Fibroblast of skin of right biceps (primary cell): ENCODE data around the gene GRM3.

ENCODE experiments used
- DNase-seq: peaks from one replicate; pipeline ENCODE4 v3.0.0-alpha.2; 2013

GRM3 gene

DNA sequence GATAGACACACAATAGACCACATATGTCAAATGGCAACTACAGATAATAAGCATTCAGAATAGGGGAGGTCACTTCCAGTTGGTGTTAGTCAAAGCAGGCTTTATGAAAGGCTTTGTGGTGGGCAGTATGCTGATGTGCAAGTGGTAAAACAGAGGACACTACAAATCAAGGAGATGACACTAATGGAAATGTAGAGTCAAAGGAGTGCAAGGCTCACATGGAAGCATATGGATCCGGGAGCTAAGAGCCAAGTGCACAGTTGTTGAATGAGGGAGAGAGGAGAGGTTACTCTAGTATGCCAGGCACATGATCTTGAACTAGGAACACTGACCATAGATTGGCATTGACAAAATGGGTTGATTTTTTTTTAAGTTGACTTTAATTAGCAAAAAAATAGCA lies 62.7 kb downstream of the GRM3 start:
- no peak for DNase-seq

DNA sequence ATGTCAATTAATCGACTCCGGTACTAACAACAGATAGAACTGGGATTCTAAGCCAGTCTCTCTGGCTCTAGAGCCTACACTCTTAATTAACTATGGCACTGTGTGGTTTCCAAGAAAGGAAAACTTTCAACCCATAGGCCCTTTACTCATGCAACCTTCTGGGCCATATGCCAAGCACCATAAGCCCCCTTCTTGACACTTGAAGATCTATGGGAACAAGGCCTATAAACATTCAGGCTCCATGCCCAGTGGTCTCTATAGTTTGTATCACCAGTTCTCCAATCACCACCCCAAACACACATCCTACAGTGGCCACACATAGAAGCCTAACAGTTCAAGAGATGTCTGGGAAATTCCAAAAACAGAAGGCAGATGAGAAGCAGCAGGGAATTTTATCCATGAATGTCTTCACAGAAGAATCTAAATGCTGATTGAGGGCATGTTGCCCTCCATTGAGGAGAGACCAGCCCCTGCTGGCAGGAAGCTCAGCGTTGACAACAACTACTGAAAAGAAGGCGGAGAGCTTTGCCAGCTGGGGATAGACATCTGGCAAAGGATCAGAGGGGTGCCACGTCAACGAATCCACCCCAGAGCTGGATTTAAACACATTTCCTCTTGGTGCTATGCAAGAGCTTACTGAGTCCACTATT lies 64.4 kb downstream of the GRM3 start:
- DNase-seq = no peak

DNA sequence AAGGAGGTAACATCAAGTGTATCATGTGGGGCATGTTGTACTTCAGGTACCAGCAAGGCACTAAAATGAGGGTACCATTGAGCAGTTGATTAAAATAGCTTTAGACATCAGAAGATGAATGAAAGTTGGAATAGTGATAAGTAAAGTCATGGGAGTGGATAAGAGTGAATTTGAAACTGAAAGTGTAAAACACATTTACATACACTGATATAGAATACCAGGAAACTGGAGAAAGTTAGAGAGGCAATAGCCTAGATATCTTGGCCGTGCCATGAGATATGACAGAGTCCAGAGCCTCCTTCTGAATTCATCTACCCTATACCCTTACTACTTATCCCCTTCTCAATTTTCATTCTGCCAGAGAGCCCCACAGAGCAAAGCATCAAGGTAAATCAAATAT lies 76.6 kb downstream of the GRM3 start:
- DNase-seq = no peak

DNA sequence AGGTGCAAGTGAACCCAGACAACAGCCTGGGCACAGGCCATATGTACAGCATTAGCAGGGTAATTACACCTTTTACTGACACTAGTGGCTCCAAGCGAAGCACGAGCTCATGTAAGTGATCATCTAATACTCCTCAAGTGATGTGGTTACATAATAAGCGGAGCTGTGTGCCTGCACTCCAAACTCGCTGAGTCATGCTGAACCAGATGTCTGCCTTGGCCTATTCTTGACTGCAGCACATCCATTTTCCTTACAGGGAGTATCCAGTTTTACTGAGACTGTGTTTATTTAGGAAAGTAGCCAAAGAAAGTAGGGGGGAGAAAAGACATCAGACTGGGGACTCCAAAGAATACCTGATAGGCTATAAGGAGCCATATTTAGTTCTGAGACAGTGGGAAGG lies 90.1 kb downstream of the GRM3 start:
- DNase-seq = peak; percentile 26

DNA sequence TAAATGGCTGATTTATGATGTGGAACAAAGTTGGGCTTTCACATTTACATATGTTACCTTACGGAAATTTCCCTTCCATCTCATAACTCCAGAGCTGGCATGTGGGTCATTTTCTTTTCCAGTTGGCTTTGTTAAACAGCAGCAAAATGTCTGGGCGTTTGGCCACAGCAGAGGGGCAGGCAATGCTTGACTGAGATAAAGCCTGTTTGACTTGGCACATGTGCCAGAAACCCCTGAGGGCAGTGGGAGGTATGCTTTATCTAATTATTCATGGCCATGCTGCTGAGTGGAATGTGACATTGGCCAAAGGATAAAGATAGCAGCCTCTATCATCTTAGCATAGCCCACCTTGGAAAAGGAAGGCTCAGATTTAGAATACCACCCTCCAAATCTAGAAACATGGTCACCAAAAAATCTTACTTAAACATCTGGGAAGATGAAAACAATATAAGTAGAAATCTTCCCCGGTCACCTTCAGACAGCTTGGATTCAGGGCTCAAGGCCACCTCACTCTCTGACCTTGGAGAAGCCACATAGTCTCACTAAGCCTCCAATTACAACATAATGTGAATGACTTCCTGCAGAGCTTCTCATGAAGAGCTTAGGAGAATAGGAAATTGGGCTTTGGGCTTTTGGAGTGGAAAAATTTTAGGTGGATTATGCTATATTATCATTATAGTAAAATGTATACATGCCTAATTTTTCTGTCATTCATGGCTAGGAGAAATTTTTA lies 101.5 kb downstream of the GRM3 start:
- no peak for DNase-seq

DNA sequence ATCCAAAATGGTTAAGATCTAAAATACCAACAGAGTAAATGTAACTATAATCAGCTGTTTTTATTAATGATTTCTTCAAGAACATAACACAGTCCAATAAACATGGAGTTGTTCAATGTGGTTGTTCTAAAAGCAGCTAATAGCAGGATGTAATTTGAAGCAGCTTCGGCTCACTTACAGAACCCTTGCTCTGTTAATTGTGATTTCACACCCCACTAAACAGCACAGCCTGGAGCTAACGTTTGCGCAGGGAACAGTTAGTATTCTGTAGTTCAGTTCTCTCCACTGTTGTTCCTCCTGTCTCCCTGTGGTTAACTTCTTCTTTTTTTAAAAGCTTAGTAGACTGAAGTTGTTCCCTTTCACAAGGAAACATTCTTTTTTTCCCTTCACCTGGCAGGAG lies 104.0 kb downstream of the GRM3 start:
- no peak for DNase-seq

DNA sequence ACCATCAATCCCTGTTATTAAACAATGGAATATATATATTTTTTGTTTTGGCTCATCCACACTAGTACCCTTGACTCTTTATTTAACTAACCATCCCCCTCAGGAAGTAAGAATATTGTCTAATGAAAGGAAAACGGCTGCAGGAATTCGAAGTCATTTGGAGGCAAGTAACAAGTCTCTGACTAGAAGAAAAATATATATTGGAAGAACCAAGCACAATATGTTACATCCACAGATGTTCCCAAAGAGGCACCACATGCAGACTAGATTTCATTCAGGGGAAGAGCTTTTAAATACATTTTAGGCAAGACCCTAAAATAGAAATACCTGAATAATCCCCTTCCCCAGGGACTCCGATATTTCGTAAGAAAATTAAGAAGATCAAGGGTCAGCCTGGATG lies 104.5 kb downstream of the GRM3 start:
- no peak for DNase-seq

DNA sequence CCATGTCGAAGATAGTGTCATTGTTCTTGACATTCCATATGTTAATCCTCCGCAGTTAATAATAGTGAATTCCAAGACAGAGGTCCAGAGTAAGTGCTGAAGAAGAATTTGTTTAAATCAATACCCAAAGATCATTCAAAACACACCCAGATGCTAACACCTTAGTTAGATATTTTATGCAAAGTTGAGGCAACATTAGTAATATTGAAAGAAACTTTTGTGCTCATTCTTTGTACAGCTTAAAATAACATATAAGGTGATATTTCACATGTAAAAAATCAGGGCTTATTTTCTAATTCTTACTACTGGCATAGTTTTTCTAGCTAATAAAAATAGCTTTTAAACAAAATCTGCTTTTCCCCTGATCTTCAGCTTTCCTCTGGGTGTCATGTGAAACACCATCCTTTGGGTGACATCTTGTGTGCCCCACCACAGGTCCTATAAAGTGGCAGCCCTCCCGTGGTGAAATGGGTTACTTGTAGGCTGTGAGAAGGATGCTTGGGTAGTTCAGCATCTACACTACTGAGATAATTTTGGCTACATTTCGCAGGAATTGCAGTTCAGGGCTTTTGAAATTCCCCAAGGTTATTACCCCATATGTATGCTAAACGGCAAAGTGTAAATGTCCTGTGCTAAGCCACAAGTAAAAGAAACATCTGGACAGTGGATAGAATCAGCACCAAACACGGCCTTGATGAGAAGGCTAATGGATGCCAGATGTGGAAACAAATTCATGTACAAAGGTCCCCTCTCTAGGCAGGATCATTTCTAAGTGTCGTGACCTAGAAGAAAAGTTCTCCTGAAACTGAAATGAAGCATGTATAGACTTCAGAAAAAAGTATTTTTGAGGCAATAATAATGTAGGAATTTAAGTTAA lies 105.4 kb downstream of the GRM3 start:
- no peak for DNase-seq

DNA sequence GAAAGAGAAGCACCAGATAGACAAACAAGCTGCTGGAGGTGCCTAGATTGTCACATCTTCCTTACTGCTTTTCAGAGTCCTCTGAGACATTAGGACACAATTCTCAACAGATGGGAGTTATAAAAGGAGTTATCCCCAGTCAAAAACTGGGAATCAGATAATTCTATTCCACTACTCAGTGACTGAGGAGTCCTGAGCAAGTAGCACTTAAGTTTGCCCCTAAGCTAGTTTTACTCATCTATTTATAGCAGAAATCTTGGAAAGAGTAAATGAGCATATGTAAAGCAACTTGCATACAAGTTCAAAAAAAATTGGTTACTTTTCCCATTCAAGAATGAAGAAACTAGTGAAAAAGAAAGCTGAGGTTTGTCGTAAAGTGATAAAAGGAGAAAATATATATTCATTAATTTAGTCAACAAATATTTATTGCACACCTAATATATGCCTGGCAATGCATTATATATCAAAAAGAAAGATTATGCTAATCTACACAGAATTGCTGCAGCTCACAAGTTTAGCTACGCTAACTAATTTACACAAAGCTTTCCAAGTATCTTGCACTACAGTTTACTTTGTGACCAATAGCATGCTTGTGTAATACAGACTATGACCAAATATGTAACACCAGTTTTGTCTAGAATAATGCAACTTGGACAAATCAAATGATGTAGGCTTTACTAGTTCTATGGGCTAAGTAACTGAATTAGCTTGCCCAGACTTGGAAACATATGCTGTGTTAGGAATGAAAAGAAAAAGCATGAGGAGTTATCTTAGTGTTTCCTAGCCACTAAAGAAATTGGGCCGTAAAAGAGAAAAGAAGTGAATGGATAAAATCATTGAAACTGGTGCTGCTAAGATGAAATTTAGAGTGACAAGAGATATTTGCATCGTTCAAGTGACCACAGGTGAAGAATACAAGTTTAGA lies 106.3 kb downstream of the GRM3 start:
- no peak for DNase-seq

DNA sequence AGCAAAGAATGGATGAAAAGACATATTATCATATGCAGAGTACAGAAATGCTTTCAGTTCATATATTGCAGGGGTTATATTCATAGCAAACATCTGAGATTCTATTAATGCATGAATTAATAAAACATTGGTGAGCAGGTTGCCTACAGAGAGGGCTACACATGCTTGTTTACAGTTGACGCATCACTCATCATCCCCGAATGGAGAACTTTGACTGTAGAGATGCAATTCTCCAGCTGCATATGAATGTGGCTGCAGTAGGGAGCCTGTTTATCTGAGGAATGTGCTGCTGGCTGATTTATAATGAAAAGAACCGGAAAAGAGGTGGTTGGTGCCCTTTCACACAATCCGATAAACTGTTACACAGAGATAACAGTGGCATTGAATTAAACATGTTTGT lies 116.5 kb downstream of the GRM3 start:
- no peak for DNase-seq

DNA sequence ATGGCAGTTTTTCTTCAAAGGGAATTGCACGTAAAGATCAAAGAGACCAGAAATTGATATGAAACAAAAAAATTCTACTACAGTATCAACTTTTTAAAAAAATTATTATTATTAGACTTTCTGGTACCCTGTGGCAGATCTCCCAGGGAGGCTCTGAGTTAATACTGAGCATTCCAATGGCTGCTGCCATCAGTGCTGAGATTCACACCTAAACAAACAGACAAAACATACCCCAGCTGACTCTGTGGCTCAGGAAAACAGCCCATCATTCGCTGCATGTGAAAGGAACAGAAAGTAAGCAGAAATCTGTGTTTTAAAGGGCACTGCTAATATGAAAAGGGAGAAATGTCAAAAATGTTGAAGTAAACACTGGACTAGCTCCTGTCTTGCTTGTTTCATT lies 118.4 kb downstream of the GRM3 start:
- DNase-seq = no peak

DNA sequence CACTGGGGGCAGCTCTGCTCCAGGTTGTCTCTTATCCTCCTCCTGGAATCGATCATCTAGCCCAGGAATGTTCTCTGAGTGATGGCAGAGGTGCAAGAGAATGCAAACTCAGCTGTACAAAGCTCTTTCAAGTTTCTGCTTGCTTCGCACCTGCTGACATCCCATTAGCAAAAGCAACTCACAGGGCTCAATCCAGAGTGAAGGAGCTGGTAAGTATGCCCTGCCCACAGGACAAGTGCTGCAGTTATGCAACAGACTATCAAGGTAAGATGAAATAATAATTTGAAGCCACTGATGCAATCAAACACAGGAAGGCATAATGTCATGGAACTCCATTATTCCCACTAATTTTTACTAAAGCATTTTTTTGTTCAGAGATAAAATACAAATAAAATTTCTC lies 122.2 kb downstream of the GRM3 start:
- no peak for DNase-seq

DNA sequence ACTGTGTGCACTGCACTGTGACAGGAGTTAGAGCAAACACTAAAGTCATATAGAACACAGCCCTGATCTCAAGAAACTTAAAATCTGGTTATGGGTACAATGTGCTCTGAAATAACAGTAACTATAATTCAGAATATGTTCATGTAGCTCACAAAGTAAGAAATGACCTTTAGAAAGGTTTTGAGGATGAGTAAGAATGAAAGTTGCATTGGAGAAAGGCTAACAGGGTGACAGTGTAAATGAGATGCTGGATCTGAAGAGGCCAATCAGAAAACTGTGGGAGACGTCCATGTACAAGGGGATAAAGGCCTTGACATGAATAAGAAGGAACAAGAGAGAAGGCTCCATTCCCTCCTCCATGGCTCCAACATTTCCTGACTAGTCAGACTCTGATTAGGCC lies 124.7 kb downstream of the GRM3 start:
- DNase-seq = no peak

DNA sequence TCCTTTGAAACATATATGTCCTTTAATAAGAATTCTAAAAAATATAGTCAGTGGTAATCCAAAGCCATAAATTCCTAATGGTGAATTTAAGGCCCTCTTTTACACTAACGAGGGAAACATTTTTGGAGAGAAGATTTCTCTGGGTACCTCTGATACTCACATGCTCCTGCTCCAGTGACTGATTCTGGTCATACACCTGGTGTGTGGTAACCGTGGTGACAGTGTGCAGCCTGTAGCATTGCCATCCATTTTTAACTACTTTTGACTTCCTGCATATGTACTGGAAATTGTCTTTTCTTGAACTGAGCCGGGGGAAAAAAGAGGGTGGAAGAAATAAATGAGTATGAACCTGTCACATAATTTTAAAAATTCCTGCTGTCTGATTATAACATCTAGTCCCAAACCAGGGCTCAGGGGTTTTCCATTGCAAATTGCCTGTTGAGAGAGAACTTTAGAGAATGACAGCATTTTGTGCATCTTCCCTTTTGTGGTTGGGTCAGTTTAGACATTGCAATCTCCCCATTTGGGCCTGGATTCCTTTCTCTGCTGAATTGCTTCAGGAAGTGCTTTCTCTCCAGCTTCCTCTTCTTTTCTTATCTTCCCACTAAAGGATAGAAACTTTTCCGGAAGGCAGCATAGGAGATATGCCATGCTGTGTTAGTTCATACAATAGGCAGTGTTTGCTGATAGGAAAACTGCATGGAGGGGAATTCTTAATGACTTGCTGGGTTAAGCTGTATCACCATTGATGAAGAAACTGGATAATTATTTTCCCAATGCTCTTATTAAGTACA lies 125.5 kb downstream of the GRM3 start:
- no peak for DNase-seq

DNA sequence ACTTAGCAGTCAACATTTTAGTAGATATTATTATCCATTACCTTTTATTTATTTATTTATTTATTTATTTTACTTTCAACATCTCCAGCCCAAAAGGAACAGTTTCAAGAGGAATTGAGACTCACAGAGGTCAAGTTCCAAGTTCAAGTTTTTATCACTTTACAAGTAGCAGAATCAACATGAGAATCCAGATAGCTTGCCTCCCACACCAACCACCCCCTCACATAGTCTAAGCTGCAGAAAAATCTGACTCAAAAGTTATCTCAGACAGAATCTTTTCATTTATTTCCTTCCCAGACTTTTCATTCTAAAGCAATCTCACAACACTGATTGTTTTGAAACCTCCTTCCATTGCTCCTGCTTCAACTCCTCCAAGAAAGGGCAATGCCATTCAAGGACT lies 129.6 kb downstream of the GRM3 start:
- DNase-seq = no peak

DNA sequence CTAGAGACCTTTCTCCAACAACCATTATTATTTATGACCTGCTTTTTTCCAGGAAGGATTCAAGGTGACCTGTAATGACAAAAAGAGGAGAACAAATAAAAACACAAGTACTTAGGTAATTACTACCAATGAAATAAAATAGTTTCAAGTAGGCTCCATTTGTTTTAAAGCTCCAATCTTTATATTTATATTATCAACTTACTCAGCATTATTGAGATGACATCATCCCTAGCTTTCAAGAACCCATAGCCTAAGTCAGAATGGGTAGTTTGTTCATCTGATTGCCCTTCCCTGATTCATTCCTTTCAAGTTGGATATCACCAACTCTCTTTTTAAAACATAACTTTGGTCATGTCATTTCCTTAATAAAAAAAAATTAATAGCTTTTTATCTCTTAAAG lies 131.5 kb downstream of the GRM3 start:
- no peak for DNase-seq

DNA sequence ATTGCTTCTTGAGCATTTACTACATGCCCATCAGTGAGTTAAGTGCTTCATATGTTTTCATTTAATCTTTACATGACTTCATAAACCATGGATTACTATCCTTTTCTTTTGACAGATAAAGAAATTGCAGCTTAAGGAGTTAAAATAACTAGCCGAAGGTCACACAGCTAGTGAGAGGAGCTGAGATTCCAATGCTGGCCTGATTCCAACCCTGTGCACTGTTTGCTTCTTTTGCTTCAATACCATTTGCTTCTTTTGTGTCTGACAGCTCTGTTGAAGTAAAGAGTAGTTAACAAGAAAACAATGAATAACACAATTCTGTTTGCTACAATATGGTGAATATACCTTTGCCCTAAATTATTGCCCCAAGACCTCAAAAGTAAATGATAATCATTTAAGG lies 132.4 kb downstream of the GRM3 start:
- DNase-seq = no peak

DNA sequence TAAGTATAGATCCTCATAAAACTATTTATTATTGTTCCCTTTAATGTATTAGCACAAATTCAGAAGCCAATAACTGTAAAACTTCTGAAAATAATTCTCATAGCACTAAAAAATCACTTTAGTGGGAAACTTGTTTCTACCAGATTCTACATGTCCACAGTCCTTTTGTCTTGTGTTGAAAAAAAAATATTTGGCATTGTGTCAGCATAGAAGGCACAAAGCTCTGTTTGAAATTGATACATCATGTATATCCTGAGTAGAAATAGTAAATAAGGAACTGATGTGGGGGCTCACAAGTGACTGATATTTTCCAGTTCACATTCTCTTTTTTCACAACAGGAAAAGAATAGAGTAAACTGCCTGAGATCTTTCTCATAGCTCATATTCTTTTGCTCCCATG lies 134.6 kb downstream of the GRM3 start:
- no peak for DNase-seq

DNA sequence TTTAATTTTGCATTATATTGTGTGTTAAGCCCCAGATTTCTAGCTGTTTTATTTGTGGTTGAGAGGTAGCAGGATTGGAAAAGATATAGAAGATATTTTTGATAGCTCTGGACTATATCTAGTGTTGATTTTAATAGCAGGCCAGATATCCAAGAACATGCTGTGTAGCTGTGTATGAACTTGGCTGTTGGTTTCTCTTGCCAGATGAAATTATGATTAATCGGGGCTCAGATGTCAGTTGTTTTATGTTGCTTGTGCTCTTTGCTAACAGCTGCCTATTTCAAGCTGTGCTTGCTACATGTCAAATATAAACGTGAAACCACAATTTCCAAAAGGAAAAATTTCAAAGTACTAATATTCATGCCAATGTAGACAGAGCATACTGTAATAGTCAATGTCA lies 141.1 kb downstream of the GRM3 start:
- DNase-seq = no peak

DNA sequence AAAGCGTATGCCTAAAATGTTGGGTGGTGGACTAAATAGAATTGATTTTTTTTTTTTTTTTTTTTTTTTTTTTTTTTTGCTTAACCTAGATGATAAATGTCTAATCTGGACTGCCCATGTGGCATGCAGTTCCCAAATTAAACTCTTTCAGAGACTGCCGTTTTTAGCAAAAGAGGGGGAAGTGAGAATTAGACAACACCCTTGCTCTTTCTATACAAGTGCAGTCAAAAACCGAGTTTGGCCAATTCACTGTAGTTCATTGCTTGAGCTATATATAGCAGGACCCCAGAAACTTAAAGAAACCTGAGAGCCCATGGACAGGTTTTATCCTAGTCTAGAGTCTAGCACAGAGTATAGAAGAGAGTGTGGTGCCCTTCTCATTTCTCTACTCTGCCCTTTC lies 141.9 kb downstream of the GRM3 start:
- no peak for DNase-seq

DNA sequence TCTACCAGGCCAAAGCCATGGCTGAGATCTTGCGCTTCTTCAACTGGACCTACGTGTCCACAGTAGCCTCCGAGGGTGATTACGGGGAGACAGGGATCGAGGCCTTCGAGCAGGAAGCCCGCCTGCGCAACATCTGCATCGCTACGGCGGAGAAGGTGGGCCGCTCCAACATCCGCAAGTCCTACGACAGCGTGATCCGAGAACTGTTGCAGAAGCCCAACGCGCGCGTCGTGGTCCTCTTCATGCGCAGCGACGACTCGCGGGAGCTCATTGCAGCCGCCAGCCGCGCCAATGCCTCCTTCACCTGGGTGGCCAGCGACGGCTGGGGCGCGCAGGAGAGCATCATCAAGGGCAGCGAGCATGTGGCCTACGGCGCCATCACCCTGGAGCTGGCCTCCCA lies 142.7 kb downstream of the GRM3 start:
- no peak for DNase-seq

DNA sequence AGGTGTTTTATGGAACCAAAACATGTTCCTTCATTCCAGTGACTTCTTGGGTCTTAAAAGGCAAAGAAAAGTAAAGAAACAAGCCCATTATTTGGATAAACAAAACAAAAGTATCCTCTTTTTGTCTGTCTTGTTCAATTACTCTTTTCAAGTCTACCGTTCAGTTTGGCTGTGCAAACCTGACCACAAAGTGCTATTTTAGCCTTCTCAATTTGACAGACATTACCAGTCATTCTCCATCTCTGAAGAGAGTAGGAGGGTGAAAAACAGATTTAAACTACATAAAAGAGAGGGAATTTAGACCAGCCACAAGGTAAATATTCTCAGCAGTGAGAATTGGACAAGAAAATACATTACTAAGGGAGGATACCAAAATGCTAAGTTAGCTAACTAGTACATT lies 145.2 kb downstream of the GRM3 start:
- no peak for DNase-seq
